ENCODE data around the gene LRRC23.
"Not testable (repeated sequence)": the region's sequence is repeated elsewhere in the genome, so short reads cannot be mapped to it uniquely, and the experiment has no call there.

The LRRC23 gene

GRCh38 chr12:6904280-6905276 lies at the start of gene LRRC23:
Gene LRRC23, plus strand, starts transcription at chr12:6904822. Its CDS starts 812 bp downstream, at chr12:6905634.
- Histone ChIP-seq H3K4me1 (ENCODE audit: control insufficient read depth in 5 of 5, insufficient read depth in 5 of 5, low read length in 5 of 5) (peaks cover 0 to 21% (median 15%) of the 10 kb centered on the region in 5 donors), H3K9ac (ENCODE audit: low read length in 5 of 5) (peak within 1 kb of the TSS; percentile 19 to 94 (median 66)), H3K27me3 (ENCODE audit: control insufficient read depth in 5 of 5, insufficient read depth in 4 of 5, low read length in 5 of 5) (no peaks in the 10 kb centered on the region), H3K27ac (ENCODE audit: low read depth, low read length) (peak within 1 kb of the TSS; percentile 80), H3K9me3 (ENCODE audit: control insufficient read depth in 5 of 5, low read length in 5 of 5) (no peaks in the 10 kb centered on the region), H3K4me3 (ENCODE audit: low read depth in 1 of 5, low read length in 5 of 5) (peak within 1 kb of the TSS; percentile 80 to 99 (median 92)), H3K36me3 (ENCODE audit: control insufficient read depth in 5 of 5, insufficient read depth in 5 of 5, low read length in 5 of 5) (peaks cover 0 to 19% (median 0%) of the 10 kb centered on the region in 5 donors)

- H3K9ac ChIP-seq (ENCODE audit: low read length in 5 of 5), result no peak overlapping the region
- peaks cover 5 to 54% (median 48%) of the 10 kb centered on the region in 5 donors for H3K36me3 ChIP-seq (ENCODE audit: control insufficient read depth in 5 of 5, insufficient read depth in 5 of 5, low read length in 5 of 5)
- H3K27ac ChIP-seq (ENCODE audit: low read depth, low read length), result no peak overlapping the region
- H3K4me1 ChIP-seq (ENCODE audit: control insufficient read depth in 5 of 5, insufficient read depth in 5 of 5, low read length in 5 of 5), result peaks cover 17 to 24% (median 23%) of the 10 kb centered on the region in 5 donors
- H3K27me3 ChIP-seq (ENCODE audit: control insufficient read depth in 5 of 5, insufficient read depth in 4 of 5, low read length in 5 of 5), result peaks cover 0 to 14% (median 0%) of the 10 kb centered on the region in 5 donors
- H3K4me3 ChIP-seq (ENCODE audit: low read depth in 1 of 5, low read length in 5 of 5), result no peak overlapping the region
- peaks cover 0 to 5% (median 0%) of the 10 kb centered on the region in 5 donors for H3K9me3 ChIP-seq (ENCODE audit: control insufficient read depth in 5 of 5, low read length in 5 of 5)
Measured at GRCh38 chr12:6855322-6855721, 49.3 kb upstream of the LRRC23 start.

DNA sequence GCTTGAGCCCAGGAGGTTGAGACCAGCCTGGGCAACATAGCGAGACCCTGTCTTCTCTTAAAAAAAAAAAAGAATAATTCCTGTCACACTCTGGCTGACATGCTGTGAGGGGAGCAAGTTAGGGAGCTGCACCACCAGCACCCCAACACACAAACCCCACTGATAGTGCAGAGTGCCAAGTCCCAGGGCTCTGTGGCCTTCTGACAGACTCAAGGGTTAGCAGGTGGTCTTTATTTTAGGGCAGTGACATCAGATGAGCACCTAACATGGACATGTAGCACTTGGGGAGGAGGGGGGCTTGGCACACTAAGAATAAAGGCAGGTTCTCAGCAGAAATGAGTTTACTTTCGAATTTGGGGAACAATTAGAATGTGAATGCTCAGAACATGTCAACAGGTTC lies 45.8 kb upstream of the LRRC23 start:
- Histone ChIP-seq H3K27me3 (ENCODE audit: control insufficient read depth in 5 of 5, insufficient read depth in 4 of 5, low read length in 5 of 5) (no peaks in the 10 kb centered on the region), H3K27ac (ENCODE audit: low read depth, low read length) (no peak overlapping the region), H3K9me3 (ENCODE audit: control insufficient read depth in 5 of 5, low read length in 5 of 5) (no peaks in the 10 kb centered on the region), H3K4me1 (ENCODE audit: control insufficient read depth in 5 of 5, insufficient read depth in 5 of 5, low read length in 5 of 5) (peaks cover 0 to 1% (median 0%) of the 10 kb centered on the region in 5 donors), H3K4me3 (ENCODE audit: low read depth in 1 of 5, low read length in 5 of 5) (no peak overlapping the region), H3K9ac (ENCODE audit: low read length in 5 of 5) (no peak overlapping the region), H3K36me3 (ENCODE audit: control insufficient read depth in 5 of 5, insufficient read depth in 5 of 5, low read length in 5 of 5) (peaks cover 5 to 82% (median 79%) of the 10 kb centered on the region in 5 donors)

DNA sequence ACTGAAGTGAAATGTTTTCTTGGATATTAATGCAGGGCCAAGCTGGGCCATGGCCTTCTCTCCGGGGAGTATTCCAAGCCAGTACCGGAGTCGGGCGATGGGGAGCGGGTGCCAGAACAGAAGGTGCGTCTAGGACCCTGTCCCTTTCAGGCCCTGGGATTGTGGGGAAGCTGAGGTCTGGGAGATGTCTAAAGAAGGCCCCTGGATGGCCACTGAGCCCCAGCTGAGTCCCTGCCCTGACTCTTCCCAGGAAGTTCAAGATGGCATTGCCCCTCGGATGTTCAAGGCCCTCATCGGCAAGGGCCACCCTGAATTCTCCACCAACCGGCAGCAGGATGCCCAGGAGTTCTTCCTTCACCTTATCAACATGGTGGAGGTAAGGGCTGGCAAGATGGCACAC lies 44.5 kb upstream of the LRRC23 start:
- H3K36me3 ChIP-seq (ENCODE audit: control insufficient read depth in 5 of 5, insufficient read depth in 5 of 5, low read length in 5 of 5), result peaks cover 5 to 94% (median 90%) of the 10 kb centered on the region in 5 donors
- no peaks in the 10 kb centered on the region for H3K9me3 ChIP-seq (ENCODE audit: control insufficient read depth in 5 of 5, low read length in 5 of 5)
- no peaks in the 10 kb centered on the region for H3K4me1 ChIP-seq (ENCODE audit: control insufficient read depth in 5 of 5, insufficient read depth in 5 of 5, low read length in 5 of 5)
- H3K4me3 ChIP-seq (ENCODE audit: low read depth in 1 of 5, low read length in 5 of 5), result no peak overlapping the region
- H3K9ac ChIP-seq (ENCODE audit: low read length in 5 of 5), result no peak overlapping the region
- H3K27me3 ChIP-seq (ENCODE audit: control insufficient read depth in 5 of 5, insufficient read depth in 4 of 5, low read length in 5 of 5), result no peaks in the 10 kb centered on the region
- no peak overlapping the region for H3K27ac ChIP-seq (ENCODE audit: low read depth, low read length)

- H3K9ac ChIP-seq (ENCODE audit: low read length in 5 of 5), result no peak overlapping the region
- H3K27me3 ChIP-seq (ENCODE audit: control insufficient read depth in 5 of 5, insufficient read depth in 4 of 5, low read length in 5 of 5), result no peaks in the 10 kb centered on the region
- H3K4me3 ChIP-seq (ENCODE audit: low read depth in 1 of 5, low read length in 5 of 5), result no peak overlapping the region
- no peaks in the 10 kb centered on the region for H3K9me3 ChIP-seq (ENCODE audit: control insufficient read depth in 5 of 5, low read length in 5 of 5)
- peaks cover 0 to under 1% (median 0%) of the 10 kb centered on the region in 5 donors for H3K4me1 ChIP-seq (ENCODE audit: control insufficient read depth in 5 of 5, insufficient read depth in 5 of 5, low read length in 5 of 5)
- H3K36me3 ChIP-seq (ENCODE audit: control insufficient read depth in 5 of 5, insufficient read depth in 5 of 5, low read length in 5 of 5), result peaks cover 5 to 97% (median 90%) of the 10 kb centered on the region in 5 donors
- H3K27ac ChIP-seq (ENCODE audit: low read depth, low read length), result no peak overlapping the region
Measured at GRCh38 chr12:6860942-6861341, 43.7 kb upstream of the LRRC23 start.

- H3K4me3 ChIP-seq (ENCODE audit: low read depth in 1 of 5, low read length in 5 of 5), result no peak overlapping the region
Measured at GRCh38 chr12:6861391-6861790, 43.2 kb upstream of the LRRC23 start.

DNA sequence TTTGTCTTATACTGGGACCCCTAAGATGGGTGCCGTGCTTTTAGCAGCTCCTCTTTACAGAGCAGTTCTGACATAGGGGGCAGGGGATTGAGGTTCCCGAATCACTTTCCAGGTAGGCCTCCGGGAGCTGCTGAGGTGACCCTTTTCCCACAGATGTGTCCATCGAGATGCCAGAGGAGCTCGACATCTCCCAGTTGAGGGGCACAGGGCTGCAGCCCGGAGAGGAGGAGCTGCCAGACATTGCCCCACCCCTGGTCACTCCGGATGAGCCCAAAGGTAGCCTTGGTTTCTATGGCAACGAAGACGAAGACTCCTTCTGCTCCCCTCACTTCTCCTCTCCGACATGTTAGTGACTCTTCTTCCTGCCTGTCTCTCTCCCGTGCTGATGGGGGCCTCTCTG lies 41.6 kb upstream of the LRRC23 start:
- Histone ChIP-seq H3K36me3 (ENCODE audit: control insufficient read depth in 5 of 5, insufficient read depth in 5 of 5, low read length in 5 of 5) (peaks cover 1 to 78% (median 69%) of the 10 kb centered on the region in 5 donors), H3K27ac (ENCODE audit: low read depth, low read length) (no peak overlapping the region), H3K9me3 (ENCODE audit: control insufficient read depth in 5 of 5, low read length in 5 of 5) (no peaks in the 10 kb centered on the region), H3K9ac (ENCODE audit: low read length in 5 of 5) (no peak overlapping the region), H3K4me3 (ENCODE audit: low read depth in 1 of 5, low read length in 5 of 5) (no peak overlapping the region), H3K4me1 (ENCODE audit: control insufficient read depth in 5 of 5, insufficient read depth in 5 of 5, low read length in 5 of 5) (peaks cover 5 to 14% (median 12%) of the 10 kb centered on the region in 5 donors), H3K27me3 (ENCODE audit: control insufficient read depth in 5 of 5, insufficient read depth in 4 of 5, low read length in 5 of 5) (no peaks in the 10 kb centered on the region)

More at GRCh38 chr12:6861391-6861790, 43.2 kb upstream of the LRRC23 start:
- peaks cover 0 to 5% (median 2%) of the 10 kb centered on the region in 5 donors for H3K4me1 ChIP-seq (ENCODE audit: control insufficient read depth in 5 of 5, insufficient read depth in 5 of 5, low read length in 5 of 5)
- no peak overlapping the region for H3K9ac ChIP-seq (ENCODE audit: low read length in 5 of 5)
- H3K27ac ChIP-seq (ENCODE audit: low read depth, low read length), result no peak overlapping the region
- no peaks in the 10 kb centered on the region for H3K9me3 ChIP-seq (ENCODE audit: control insufficient read depth in 5 of 5, low read length in 5 of 5)
- peaks cover 5 to 94% (median 86%) of the 10 kb centered on the region in 5 donors for H3K36me3 ChIP-seq (ENCODE audit: control insufficient read depth in 5 of 5, insufficient read depth in 5 of 5, low read length in 5 of 5)
- H3K27me3 ChIP-seq (ENCODE audit: control insufficient read depth in 5 of 5, insufficient read depth in 4 of 5, low read length in 5 of 5), result no peaks in the 10 kb centered on the region

DNA sequence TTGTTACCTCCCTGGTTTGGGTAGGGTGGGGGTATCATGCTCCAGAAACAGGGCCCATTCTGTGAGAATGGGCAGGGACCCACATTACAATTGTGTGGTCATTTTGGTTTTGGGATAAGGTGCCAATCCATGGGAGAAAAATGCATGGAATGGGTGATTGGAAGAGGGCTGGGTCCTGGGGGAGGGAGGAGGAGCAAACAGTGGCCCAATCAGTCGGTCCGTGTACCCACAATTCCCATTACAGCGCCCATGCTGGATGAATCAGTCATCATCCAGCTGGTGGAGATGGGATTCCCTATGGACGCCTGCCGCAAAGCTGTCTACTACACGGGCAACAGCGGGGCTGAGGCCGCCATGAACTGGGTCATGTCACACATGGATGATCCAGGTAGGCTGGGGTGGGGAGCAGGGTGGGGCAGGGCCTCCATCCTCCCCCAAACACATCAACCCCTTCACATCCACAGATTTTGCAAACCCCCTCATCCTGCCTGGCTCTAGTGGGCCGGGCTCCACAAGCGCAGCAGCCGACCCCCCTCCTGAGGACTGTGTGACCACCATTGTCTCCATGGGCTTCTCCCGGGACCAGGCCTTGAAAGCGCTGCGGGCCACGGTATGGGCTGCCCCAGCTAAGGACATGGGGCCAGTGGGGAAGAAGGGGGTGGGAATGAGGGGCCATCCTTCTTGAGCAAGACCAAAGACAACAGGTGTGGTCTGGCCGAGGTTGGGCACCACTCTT lies 40.9 kb upstream of the LRRC23 start:
- Histone ChIP-seq H3K36me3 (ENCODE audit: control insufficient read depth in 5 of 5, insufficient read depth in 5 of 5, low read length in 5 of 5) (peaks cover 0 to 70% (median 62%) of the 10 kb centered on the region in 5 donors), H3K4me1 (ENCODE audit: control insufficient read depth in 5 of 5, insufficient read depth in 5 of 5, low read length in 5 of 5) (peaks cover 5 to 21% (median 19%) of the 10 kb centered on the region in 5 donors), H3K9ac (ENCODE audit: low read length in 5 of 5) (no peak overlapping the region), H3K9me3 (ENCODE audit: control insufficient read depth in 5 of 5, low read length in 5 of 5) (no peaks in the 10 kb centered on the region), H3K27ac (ENCODE audit: low read depth, low read length) (no peak overlapping the region), H3K4me3 (ENCODE audit: low read depth in 1 of 5, low read length in 5 of 5) (no peak overlapping the region), H3K27me3 (ENCODE audit: control insufficient read depth in 5 of 5, insufficient read depth in 4 of 5, low read length in 5 of 5) (no peaks in the 10 kb centered on the region)

GRCh38 chr12:6865307-6865706 lies 39.3 kb upstream of the LRRC23 start:
- H3K9me3 ChIP-seq (ENCODE audit: control insufficient read depth in 5 of 5, low read length in 5 of 5); H3K9ac ChIP-seq (ENCODE audit: low read length in 5 of 5); H3K27me3 ChIP-seq (ENCODE audit: control insufficient read depth in 5 of 5, insufficient read depth in 4 of 5, low read length in 5 of 5); H3K4me3 ChIP-seq (ENCODE audit: low read depth in 1 of 5, low read length in 5 of 5); H3K27ac ChIP-seq (ENCODE audit: low read depth, low read length): not testable (repeated sequence)
- Histone ChIP-seq H3K36me3 (ENCODE audit: control insufficient read depth in 5 of 5, insufficient read depth in 5 of 5, low read length in 5 of 5) (peaks cover 0 to 66% (median 58%) of the 10 kb centered on the region in 5 donors), H3K4me1 (ENCODE audit: control insufficient read depth in 5 of 5, insufficient read depth in 5 of 5, low read length in 5 of 5) (peaks cover 5 to 35% (median 27%) of the 10 kb centered on the region in 5 donors)

Measured in subcutaneous abdominal adipose tissue (tissue), 5 donors.